Stomach (tissue), 4 donors: Measurements from ENCODE around the gene MLST8.

Source experiments
- EP300 ChIP-seq: sonication (generic); formaldehyde crosslinking; IDR thresholded peaks from one replicate; pipeline ENCODE4 v1.6.1; 2017; ENCODE audit warnings: antibody characterized with exemption
- POLR2A ChIP-seq, 4 donors: fragments of 450-650 bp; IDR thresholded peaks; one replicate each; pipeline ENCODE4 v1.6.1; 2016; ENCODE audit warnings: antibody characterized with exemption in 4 of 4, control low read depth in 2 of 4, mild to moderate bottlenecking in 1 of 4, moderate library complexity in 1 of 4
- TF ChIP-seq, protein P1 (sequence below), 7 experiments: fragments of 450-650 bp in 4 of 7; fragments of 200-600 bp in 3 of 7; sonication (generic) in 3 of 7; IDR thresholded peaks; one replicate each; pipeline ENCODE4 v1.5.1; 2016 to 2019; ENCODE audit warnings: antibody characterized with exemption in 7 of 7, control low read depth in 2 of 7, mild to moderate bottlenecking in 1 of 7

DNA sequence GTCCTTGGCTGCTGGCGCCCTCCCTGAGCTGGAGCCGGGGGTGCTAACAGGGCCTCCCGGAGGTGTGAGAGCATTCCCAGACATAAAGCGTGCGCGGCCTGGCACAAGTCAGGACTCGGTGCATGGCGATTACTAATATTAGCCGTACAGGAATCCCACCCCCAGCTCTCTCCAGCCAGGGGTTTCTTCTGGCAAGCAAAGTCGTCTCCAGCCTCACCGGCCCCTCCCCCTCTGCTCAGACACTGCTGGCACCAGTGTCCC is 13.9 kb upstream of the MLST8 start:
- TF ChIP-seq, protein P1, sequence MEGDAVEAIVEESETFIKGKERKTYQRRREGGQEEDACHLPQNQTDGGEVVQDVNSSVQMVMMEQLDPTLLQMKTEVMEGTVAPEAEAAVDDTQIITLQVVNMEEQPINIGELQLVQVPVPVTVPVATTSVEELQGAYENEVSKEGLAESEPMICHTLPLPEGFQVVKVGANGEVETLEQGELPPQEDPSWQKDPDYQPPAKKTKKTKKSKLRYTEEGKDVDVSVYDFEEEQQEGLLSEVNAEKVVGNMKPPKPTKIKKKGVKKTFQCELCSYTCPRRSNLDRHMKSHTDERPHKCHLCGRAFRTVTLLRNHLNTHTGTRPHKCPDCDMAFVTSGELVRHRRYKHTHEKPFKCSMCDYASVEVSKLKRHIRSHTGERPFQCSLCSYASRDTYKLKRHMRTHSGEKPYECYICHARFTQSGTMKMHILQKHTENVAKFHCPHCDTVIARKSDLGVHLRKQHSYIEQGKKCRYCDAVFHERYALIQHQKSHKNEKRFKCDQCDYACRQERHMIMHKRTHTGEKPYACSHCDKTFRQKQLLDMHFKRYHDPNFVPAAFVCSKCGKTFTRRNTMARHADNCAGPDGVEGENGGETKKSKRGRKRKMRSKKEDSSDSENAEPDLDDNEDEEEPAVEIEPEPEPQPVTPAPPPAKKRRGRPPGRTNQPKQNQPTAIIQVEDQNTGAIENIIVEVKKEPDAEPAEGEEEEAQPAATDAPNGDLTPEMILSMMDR (IDR thresholded peaks at IDR 0.05) = no peak
- no peak for TF ChIP-seq POLR2A (IDR thresholded peaks at IDR 0.05)
- no peak for TF ChIP-seq EP300
